Fibroblast of mammary gland (primary cell): ENCODE measurements around the gene DLX2.
"Not testable (repeated sequence)": the region's sequence is repeated elsewhere in the genome, so short reads cannot be mapped to it uniquely, and the experiment has no call there.

Source experiments
- DNase-seq: peaks from one replicate; pipeline ENCODE4 v3.0.0-alpha.2; 2010; ENCODE audit warnings: low read depth
- H3K4me3 ChIP-seq: 2 replicates; pipeline ENCODE4 v1.5.1; 2011; ENCODE audit warnings: low read depth, mild to moderate bottlenecking, low read length, moderate library complexity; ENCODE audit not compliant: control insufficient read depth
- TF ChIP-seq, protein P1 (sequence below): conservative IDR thresholded peaks from 2 replicates; pipeline ENCODE4 v1.5.1; 2011; ENCODE audit warnings: low read depth, low read length, inconsistent platforms; ENCODE audit not compliant: control insufficient read depth, insufficient read depth

DLX2 gene

DNA sequence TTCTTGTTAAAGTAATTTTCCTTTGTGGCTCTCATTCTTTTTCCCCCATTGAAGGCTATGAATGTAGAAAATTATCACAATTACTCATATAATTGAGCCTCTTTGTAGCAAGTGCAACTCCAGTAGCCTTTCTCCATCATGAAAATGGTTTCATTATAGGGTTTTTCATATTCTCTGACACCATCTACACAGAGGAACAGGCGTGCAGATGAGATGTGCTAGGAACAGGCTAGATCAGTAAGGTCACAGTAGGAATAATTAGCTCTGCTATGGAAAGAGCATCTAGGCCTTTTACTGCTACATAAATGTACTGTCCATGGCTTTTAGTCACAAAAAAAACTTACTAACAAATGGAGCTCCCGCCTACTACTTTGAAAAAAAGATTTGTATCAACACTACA, 30.0 kb downstream of the DLX2 start:
- TF ChIP-seq, protein P1, sequence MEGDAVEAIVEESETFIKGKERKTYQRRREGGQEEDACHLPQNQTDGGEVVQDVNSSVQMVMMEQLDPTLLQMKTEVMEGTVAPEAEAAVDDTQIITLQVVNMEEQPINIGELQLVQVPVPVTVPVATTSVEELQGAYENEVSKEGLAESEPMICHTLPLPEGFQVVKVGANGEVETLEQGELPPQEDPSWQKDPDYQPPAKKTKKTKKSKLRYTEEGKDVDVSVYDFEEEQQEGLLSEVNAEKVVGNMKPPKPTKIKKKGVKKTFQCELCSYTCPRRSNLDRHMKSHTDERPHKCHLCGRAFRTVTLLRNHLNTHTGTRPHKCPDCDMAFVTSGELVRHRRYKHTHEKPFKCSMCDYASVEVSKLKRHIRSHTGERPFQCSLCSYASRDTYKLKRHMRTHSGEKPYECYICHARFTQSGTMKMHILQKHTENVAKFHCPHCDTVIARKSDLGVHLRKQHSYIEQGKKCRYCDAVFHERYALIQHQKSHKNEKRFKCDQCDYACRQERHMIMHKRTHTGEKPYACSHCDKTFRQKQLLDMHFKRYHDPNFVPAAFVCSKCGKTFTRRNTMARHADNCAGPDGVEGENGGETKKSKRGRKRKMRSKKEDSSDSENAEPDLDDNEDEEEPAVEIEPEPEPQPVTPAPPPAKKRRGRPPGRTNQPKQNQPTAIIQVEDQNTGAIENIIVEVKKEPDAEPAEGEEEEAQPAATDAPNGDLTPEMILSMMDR, result no peak
- no peak overlapping the region for H3K4me3 ChIP-seq

DNA sequence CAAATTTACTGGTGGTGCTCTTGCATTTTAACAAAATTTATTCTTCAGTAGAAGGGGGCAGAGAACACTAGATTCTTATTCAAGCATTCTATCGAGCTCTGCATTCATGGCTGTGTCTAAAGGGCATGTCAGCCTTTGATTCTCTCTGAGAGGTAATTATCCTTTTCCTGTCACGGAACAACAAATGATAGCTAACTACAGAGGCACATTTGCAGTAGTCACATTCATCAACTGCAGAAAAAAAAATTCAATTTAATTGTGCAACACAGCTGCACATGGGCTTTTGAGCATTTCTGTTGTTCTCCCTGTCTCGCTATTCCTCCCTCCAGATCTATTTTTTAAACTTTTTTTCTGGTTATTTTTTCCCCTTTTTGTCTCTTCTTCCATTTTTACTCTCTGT, 30.4 kb downstream of the DLX2 start:
- no peak for DNase-seq
- TF ChIP-seq, protein P1, result no peak
- H3K4me3 ChIP-seq, result no peak overlapping the region

More for the DNA sequence above, 30.0 kb downstream of the DLX2 start:
- no peak for DNase-seq

DNA sequence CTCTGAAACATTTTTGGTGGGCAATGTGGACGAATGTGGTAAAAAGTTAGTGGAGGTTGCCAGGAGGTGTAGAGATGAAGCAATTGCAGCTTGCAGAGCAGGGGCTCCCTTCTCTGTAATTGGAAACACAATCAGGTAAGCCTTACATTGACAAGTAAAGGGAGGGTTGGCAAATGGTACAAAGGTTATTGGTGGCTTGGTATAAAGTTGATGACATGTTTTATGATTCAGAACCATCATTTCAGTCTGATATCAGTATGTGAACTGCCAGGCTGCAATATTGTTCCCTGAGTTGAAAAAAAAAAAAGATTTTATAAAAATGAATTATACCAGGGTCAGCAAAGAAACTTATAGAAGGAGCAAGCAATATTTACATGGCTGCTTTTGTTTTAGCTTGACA, 31.8 kb downstream of the DLX2 start:
- TF ChIP-seq, protein P1, result no peak
- no peak for DNase-seq
- H3K4me3 ChIP-seq, result no peak overlapping the region

DNA sequence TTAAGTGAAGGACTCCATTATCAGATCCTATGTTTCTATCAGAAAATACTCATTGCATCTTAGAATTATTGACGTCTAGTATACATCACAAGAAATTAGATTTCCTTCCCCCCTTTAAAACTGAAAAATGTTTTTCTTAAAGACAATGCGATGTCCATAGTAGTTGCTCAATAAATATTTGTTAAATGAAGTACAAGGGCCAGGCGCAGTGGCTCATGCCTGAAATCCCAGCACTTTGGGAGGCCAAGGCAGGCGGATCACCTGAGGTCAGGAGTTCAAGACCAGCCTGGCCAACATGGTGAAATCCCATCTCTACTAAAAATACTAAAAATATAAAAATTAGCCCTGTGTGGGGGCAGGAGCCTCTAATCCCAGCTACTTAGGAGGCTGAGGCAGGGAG, 34.8 kb downstream of the DLX2 start:
- not testable (repeated sequence) for H3K4me3 ChIP-seq, DNase-seq

DNA sequence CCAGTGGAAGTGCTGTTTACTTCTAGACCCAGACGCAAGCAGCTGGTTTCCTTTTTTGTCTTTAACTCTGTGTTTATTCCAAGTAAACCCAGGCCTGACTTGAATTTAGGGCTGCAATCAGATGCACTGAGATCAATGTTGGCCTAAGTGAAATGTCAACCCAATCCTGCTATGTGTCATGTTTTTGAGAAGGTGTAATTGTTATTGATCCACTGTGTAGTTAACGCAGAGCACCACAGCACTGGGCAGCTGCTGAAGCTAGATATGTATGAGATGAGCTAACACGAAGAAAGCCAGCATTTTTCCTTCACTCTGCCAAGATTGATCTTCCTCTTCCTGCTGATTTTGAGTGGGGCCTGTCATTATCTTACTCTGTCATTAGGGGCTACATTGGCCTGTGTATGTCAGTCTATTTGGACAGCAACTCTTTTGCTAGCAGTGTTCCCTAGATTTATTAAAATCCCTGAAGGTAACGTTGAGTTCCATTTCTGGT, 36.3 kb downstream of the DLX2 start:
- TF ChIP-seq, protein P1, result no peak
- H3K4me3 ChIP-seq, result no peak overlapping the region
- DNase-seq, result no peak

DNA sequence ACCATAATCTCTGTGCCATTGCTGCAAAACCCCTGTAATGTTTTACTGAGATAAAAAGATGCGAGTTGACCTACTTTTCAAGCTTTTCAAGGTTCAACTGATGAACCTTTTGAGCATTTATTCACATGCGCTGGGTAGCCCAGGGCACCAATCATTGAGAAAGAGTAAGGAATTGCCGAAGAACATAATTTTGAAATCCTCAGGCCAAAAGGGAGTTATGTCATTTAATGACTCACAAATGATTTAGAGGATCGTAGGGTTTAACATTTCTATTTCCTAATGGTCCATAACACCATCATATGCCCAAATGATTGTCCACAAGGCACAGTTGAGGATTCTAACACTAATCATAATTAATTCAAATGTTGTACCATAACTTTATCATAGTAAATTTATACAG, 37.6 kb downstream of the DLX2 start:
- TF ChIP-seq, protein P1, result no peak
- DNase-seq, result peak; percentile 25
- no peak overlapping the region for H3K4me3 ChIP-seq

DNA sequence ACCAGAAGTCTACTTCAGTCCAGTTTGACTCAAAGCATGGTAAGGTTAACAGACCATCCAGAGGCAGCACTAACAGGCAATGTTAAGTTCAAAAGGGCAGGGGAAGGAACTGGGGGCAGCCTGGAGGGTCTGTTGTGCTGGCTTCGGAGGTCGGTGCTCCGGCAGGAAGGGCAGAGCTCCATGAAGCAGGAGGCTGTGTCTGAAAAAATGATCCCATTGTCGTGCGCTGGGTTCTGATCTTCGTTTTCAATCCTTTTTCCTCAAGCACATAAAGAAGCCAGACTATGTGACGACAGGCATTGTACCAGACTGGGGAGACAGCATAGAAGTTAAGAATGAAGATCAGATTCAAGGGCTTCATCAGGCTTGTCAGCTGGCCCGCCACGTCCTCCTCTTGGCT, 39.3 kb downstream of the DLX2 start:
- no peak for DNase-seq
- TF ChIP-seq, protein P1, result no peak
- no peak overlapping the region for H3K4me3 ChIP-seq
